Heart left ventricle (tissue), 16 donors: ENCODE measurements around the gene PLEKHM3. TPM values are rescaled to one million over a fixed set of nuclear protein-coding genes. Genes with fewer than 3 reads are reported as not detected.

Experiments used
- ATAC-seq, 4 donors: fragments of 200-7000 bp; cut with Tn5 transposase; one replicate each; pipeline ENCODE4 v1.9.1; 2020 to 2022; ENCODE audit warnings: moderate library complexity in 4 of 4, mild to moderate bottlenecking in 3 of 4, moderate number of reproducible peaks in 1 of 4
- DNase-seq, 5 donors: peaks; one replicate each; pipeline ENCODE4 v3.0.0-alpha.2; 2020
- H3K27ac ChIP-seq, 12 donors: fragments of 200-600 bp; sonication (generic) in 4 of 12; one replicate each; pipeline versions ENCODE4 v1.5.0 to v1.8.0; 2016 to 2022; ENCODE audit warnings: mild to moderate bottlenecking in 2 of 12
- H3K27me3 ChIP-seq, 9 donors: fragments of 200-600 bp; sonication (generic) in 2 of 9; one replicate each; pipeline versions ENCODE4 v1.5.1 to v1.8.0; 2016 to 2022; ENCODE audit warnings: mild to moderate bottlenecking in 3 of 9
- H3K36me3 ChIP-seq, 9 donors: fragments of 200-600 bp; sonication (generic) in 2 of 9; one replicate each; pipeline versions ENCODE4 v1.5.0 to v1.8.0; 2018 to 2022; ENCODE audit warnings: mild to moderate bottlenecking in 2 of 9
- H3K4me1 ChIP-seq, 12 donors: fragments of 200-600 bp; sonication (generic) in 4 of 12; one replicate each; pipeline versions ENCODE4 v1.5.0 to v1.8.0; 2016 to 2022; ENCODE audit warnings: mild to moderate bottlenecking in 3 of 12
- H3K4me3 ChIP-seq, 12 donors: fragments of 200-600 bp; sonication (generic) in 4 of 12; one replicate each; pipeline versions ENCODE4 v1.5.0 to v1.8.0; 2017 to 2022; ENCODE audit warnings: mild to moderate bottlenecking in 9 of 12, moderate library complexity in 4 of 12
- H3K9me3 ChIP-seq, 12 donors: fragments of 200-600 bp; sonication (generic) in 4 of 12; one replicate each; pipeline versions ENCODE4 v1.5.0 to v1.8.0; 2016 to 2022; ENCODE audit warnings: mild to moderate bottlenecking in 1 of 12
- POLR2A ChIP-seq, 2 donors: fragments of 450-650 bp; IDR thresholded peaks; one replicate each; pipeline ENCODE4 v1.6.1; 2017; ENCODE audit warnings: antibody characterized with exemption in 2 of 2, mild to moderate bottlenecking in 2 of 2, moderate library complexity in 2 of 2
- WGBS, 4 donors: extraction: QIAGEN DNeasy Blood & Tissue Kit in 2 of 4; methylation state at CpG; one replicate each; pipeline versions ENCODE4 v1.1.5 to v1.1.7; 2013 to 2018; 5-methylcytosine and 5-hydroxymethylcytosine counted together
- intact Hi-C, 10 donors: fragments of 100-400 bp; cut with DNase I; formaldehyde crosslinking; loops; one replicate each; pipeline versions ENCODE4 v1.11.1 to v1.14.2; 2022
- polyA plus RNA-seq, 2 donors: library from polyadenylated mRNA; stranded (reverse); fragments of 200-250 nt; gene quantifications; one replicate each; pipeline ENCODE4 v1.2.3, GENCODE V29; 2013
- total RNA-seq, 9 donors: library from RNA; depleted of rRNA in 2 of 9; stranded (reverse); fragments of >200 nt in 2 of 9; fragmentation: NEBNext Ultra II Directional in 3 of 9; extraction: Animal tissue kit (Norgen Biotek cat#: 25700) in 3 of 9; gene quantifications; one replicate each; pipeline versions ENCODE4 v1.1.0 to v1.2.4, GENCODE V29; 2016 to 2023
- TF ChIP-seq, protein P1 (sequence below), 12 donors: fragments of 200-600 bp; sonication (generic) in 4 of 12; IDR thresholded peaks; one replicate each; pipeline versions ENCODE4 v1.5.0 to v1.8.0; 2018 to 2022; ENCODE audit warnings: antibody characterized with exemption in 12 of 12, mild to moderate bottlenecking in 5 of 12
- donor health status: ischemic (EF 13 %, LVEDD 7.1; RV severe dilation, severe dysfunction).
- donor health status: healthy with polysubstance abuse.
- donor health status: DM: no; HTN: yes; CAD: no.
- donor health status: DM: no; HTN: no; CAD: no.
- donor health status: ischemic (EF 25% LVEDD 6.9; RV normal size, moderate dysfunction).
- donor health status: ischemic (EF 25% LVEDD 5.7; RV mildly dilated, moderate dysfunction).
- donor health status: healthy.
- donor health status: DM: yes; HTN: yes; CAD: no.
- donor health status: ischemic (EF 35%, LVEDD 5.7; RV mildly dilated, moderate dysfunction).
- donor health status: nonischemic (EF 11% LVEDD 7.7; RV severe dilation, severe dysfunction).
- donor health status: DM: yes; HTN: yes; CAD: no.
- donor health status: PGD.
- donor health status: ischemic (EF 29% LVEDD 5.4; RV normal size, mild dysfunction).
- donor health status: nonischemic (EF 23%, LVEDD 6.1; RV moderate dilation, normal function).

Gene PLEKHM3
- total and polyA plus RNA-seq, 11 donors, result 5.2 to 28.3 (median 17.0) TPM

DNA sequence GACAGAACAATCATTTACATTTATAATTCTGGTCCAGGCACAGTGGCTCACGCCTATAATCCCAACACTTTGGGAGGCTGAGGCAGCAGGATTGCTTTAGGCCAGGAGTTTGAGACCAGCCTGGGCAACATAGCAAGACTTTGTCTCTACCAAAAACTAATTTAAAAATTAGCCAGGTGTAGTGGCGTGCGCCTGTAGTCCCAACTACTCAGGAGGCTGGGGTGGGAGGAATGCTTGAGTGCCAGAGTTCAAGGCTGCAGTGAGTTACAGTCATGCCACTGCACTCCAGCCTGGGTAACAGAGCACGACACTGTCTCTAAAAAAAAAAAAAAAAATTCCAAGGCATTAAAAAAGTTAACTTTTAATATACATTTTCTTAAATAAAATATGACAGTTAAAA, 88.1 kb downstream of the PLEKHM3 start:
- WGBS, 4 donors, result 91 to 96% (median 93%) methylated on average over 4 of the region's 4 CpGs
- H3K27ac ChIP-seq, result peak overlapping the region in 4 of 12 donors; percentile 1 to 57 (median 46)
- H3K4me1 ChIP-seq, result peaks cover 4 to 69% (median 28%) of the 10 kb centered on the region in 12 donors

DNA sequence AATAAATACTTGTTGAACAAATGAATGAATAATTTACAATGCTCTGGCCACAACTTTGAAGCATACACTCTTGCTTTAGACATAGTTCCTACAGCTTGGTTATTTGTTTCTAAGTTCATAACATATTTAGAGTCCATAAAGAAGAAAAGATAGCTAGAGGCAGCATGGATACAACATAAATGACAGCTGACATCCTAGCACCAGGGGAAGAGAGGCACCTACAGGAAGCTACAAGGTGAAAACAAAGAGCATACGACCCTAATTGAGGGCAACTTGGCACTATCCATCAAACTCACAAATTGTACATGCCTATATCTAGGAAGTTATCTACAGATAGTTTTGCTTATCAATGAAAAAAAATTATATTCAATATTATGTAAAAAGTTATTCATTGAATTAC, 88.9 kb downstream of the PLEKHM3 start:
- Histone ChIP-seq H3K27ac (no peak overlapping the region), H3K4me3 (no peak overlapping the region), H3K36me3 (no peaks in the 10 kb centered on the region), H3K27me3 (no peaks in the 10 kb centered on the region), H3K9me3 (no peaks in the 10 kb centered on the region), H3K4me1 (peaks cover 4 to 70% (median 28%) of the 10 kb centered on the region in 12 donors)
- no peak for DNase-seq
- WGBS, 4 donors, result 43 to 66% (median 59%) methylated on average over 1 of the region's 1 CpG
- ATAC-seq, result no peak
- intact Hi-C loops, result no loop called here
- TF ChIP-seq, protein P1, sequence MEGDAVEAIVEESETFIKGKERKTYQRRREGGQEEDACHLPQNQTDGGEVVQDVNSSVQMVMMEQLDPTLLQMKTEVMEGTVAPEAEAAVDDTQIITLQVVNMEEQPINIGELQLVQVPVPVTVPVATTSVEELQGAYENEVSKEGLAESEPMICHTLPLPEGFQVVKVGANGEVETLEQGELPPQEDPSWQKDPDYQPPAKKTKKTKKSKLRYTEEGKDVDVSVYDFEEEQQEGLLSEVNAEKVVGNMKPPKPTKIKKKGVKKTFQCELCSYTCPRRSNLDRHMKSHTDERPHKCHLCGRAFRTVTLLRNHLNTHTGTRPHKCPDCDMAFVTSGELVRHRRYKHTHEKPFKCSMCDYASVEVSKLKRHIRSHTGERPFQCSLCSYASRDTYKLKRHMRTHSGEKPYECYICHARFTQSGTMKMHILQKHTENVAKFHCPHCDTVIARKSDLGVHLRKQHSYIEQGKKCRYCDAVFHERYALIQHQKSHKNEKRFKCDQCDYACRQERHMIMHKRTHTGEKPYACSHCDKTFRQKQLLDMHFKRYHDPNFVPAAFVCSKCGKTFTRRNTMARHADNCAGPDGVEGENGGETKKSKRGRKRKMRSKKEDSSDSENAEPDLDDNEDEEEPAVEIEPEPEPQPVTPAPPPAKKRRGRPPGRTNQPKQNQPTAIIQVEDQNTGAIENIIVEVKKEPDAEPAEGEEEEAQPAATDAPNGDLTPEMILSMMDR (IDR thresholded peaks at IDR 0.05), result no peak
- TF ChIP-seq POLR2A (IDR thresholded peaks at IDR 0.05), result no peak

More for the DNA sequence above, 88.1 kb downstream of the PLEKHM3 start:
- DNase-seq (no peak), ATAC-seq (no peak)
- no peak for TF ChIP-seq POLR2A (IDR thresholded peaks at IDR 0.05)
- TF ChIP-seq, protein P1 (IDR thresholded peaks at IDR 0.05), result no peak
- Histone ChIP-seq H3K4me3 (no peak overlapping the region), H3K27me3 (no peaks in the 10 kb centered on the region), H3K36me3 (peaks cover 0 to 2% (median 0%) of the 10 kb centered on the region in 9 donors), H3K9me3 (no peaks in the 10 kb centered on the region)
- intact Hi-C loops, result no loop called here

DNA sequence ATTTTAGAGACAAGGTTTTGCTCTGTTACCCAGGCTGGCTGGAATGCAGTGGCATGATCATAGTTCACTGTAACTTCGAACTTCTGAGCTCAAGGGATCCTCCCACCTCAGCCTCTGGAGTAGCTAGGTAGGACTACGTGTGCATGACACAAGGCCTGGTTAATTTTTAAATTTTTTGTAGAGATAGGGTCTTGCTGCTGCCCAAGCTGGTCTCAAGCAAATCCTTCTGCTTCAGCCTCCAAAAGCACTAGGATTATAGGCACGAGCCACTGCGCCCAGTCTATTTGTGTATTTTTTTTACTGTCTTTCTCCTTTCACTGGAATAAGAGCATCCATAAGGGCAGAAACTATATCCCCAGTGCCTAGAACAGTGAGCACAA, 89.3 kb downstream of the PLEKHM3 start:
- TF ChIP-seq POLR2A (IDR thresholded peaks at IDR 0.05), result no peak
- TF ChIP-seq, protein P1 (IDR thresholded peaks at IDR 0.05), result no peak
- intact Hi-C loops, result no loop called here
- Histone ChIP-seq H3K4me3 (no peak overlapping the region), H3K4me1 (peaks cover 4 to 70% (median 28%) of the 10 kb centered on the region in 12 donors), H3K36me3 (peaks cover 0 to 3% (median 0%) of the 10 kb centered on the region in 9 donors), H3K9me3 (no peaks in the 10 kb centered on the region), H3K27ac (peak overlapping the region in 1 of 12 donors; percentile 36), H3K27me3 (no peaks in the 10 kb centered on the region)
- DNase-seq, result no peak
- 89 to 95% (median 90%) methylated on average over 4 of the region's 4 CpGs for WGBS, 4 donors
- no peak for ATAC-seq

DNA sequence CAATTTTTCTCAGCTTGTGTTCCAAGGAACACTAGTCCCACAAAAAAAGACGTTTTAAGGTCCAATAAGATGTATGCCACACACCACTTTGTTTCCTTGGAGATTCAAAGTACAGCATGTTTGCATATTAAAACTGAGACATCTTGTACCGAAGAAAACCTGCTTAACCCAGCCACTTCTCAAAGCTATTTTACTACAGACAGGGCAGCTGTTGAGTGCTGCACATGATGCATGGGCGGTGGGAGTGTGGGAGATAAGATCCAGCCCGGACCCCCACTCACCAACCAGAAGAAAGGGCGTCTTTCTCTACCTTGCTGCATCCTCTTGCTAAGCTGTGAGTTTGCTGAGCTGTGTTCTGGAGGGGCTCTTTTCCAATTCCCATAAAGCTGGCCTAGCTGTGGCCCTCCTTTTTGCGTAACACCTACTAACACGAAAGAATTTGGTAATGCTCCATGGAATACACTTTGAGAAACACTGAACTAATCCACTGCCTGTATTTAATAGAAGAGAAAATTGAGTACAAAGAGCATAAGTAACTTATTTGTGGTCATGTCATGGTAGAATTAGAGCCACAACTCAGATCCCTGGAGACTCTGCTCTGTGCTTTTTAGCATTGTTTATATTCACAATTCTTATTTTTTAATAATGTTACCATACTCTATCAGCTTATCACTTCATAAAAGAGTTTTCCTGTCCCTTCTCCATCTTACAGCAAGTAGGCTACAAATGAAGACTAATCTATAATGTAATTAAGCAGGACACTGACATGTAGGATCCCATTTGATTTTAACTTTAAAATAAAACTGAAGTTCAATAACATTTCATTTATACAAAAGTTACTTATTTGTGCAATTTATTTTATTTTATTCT, 90.0 kb downstream of the PLEKHM3 start:
- no peak for DNase-seq
- Histone ChIP-seq H3K4me1 (peaks cover 4 to 70% (median 28%) of the 10 kb centered on the region in 12 donors), H3K27me3 (no peaks in the 10 kb centered on the region), H3K36me3 (peaks cover 0 to 9% (median 5%) of the 10 kb centered on the region in 9 donors), H3K27ac (peak overlapping the region in 8 of 12 donors; percentile 13 to 58 (median 39)), H3K4me3 (no peak overlapping the region), H3K9me3 (no peaks in the 10 kb centered on the region)
- TF ChIP-seq POLR2A (IDR thresholded peaks at IDR 0.05), result no peak
- TF ChIP-seq, protein P1 (IDR thresholded peaks at IDR 0.05), result no peak
- intact Hi-C loops, result no loop called here
- 66 to 81% (median 76%) methylated on average over 7 of the region's 7 CpGs for WGBS, 4 donors
- ATAC-seq, result no peak
